HG03460 (cell line): Measurements from ENCODE around the gene EEF2KMT.

ENCODE experiments used
- ATAC-seq: cut with Tn5 transposase; IDR thresholded peaks from one replicate; pipeline ENCODE4 v1.9.1; 2021; ENCODE audit not compliant: unreplicated experiment

EEF2KMT gene

DNA sequence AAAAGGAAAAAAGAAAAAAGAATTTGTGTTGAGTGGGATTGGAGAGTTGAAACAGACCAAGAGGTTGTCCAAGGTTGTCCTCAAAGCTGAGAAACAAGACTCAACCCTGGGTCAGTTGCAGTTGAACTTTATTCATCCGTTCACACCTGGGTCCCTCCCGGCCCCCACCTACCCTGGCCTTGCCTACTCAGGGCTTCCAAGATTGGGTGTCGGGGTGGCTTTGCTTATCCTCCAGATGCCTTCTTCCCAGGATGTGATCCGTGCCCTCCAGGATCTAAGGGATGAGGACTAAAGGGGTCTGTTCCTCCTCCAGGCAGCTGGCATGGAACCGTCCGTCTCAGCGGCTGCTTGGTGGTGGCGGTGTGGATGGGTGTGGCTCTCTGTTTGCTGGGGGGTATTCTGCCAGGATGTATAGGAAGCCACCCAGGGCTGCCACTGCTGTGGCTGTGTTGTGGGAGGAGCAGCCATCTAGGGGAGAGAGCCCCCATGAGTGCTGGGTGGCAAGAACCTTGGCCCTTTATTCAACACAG is 53.5 kb downstream of the EEF2KMT start:
- ATAC-seq, result no peak

DNA sequence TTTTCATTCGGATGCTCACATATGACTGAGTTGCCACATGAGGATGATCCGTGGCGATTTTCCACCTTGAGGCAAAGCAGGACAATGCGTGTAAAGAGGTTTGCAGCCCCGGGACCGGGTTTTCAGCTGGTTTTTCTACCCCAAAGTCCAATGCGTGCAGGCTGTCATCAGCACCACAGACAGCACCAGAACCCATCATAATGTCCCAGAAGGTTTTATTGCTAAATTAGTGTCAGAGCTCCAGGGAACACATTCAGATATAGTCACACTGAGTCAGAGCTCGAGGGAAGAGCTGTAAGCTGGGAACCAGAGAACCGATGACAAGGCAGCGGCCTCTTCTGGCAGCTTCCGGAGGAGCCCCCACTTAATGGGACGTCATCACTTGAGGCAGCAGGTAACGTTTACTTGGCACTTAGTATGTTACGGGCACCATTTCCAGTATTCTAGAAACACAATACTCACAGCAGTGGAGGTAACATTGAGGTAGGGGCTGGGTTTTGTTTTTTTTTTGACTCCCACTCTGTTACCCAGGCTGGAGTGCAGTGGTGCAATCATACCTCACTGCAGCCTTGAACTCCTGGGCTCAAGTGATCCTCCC is 54.9 kb downstream of the EEF2KMT start:
- ATAC-seq, result no peak

DNA sequence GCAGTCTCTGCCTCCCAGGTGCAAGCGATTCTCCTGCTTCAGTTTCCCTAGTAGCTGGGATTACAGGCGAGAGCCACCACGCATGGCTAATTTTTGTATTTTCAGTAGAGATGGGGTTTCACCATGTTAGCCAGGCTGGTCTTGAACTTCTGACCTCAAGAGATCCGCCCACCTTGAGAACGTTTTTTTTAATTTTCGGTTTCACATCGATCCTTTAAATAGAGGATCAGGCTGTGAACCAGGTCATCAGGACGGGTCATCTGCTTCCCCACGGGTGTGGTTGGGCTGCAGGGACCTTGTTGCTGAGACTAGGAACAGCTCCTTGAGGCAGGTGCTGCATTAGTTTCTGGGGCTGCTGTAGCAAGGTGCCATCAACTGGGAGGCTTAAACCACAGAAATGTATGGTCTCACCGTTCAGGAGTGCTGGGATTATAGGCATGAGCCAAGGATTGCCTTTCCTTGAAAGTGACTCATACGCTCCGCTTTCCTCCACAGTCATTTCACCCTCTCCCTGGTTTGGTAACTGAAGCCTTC is 55.9 kb downstream of the EEF2KMT start:
- no peak for ATAC-seq

GRCh38 chr16:5040451-5040850 is 57.1 kb downstream of the EEF2KMT start:
- ATAC-seq, result no peak

DNA sequence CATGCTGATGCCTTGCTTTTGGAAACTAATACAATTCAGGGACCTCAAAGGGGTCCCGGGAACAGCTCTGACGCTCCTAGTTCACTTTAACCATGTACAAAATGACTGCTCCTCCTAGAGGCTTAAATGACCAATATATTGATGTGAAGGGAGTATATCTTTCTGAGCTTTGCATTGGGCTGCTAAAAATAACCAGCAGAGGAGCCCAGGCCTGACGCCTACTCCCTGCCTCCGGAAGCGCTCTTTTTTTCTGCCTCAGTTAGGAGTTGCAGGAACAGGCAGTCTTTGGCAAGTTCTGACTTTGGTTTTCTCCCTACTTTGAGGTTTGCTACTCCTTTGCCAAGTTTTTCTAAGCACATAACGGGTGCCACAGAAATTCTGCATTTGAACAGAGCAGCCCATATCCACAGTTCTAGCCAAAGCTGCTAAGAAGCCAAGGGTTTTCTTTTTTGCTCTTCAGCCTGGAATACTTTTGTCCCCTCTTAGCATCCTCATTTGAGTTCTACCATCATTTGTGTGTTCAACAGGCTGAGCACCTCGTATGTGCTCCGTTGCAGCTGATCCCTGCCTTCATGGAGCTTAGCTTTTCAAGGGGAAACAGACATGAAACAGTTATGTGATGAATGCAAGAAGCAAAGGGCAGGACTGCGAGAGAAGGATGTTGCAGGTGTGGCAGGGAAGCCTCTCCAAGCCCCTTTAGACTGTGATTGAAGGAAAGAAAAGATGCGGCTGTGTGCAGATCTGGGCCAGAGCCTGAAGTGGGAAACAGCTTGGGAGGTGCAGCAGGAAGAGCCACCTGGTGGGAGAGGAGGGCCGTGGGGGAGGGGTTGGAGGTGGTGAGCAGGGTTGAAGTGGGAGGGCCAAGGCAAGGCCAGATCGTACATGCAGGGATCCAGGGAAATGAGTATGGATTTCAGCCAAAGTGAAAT is 61.1 kb downstream of the EEF2KMT start:
- no peak for ATAC-seq

- no peak for ATAC-seq
These were observed 61.7 kb downstream of the EEF2KMT start for GRCh38 chr16:5035909-5036227.
